Stimulated activated effector memory CD8-positive, alpha-beta T cell treated with anti-CD3 and anti-CD28 coated beads, Interleukin-12 subunit alpha, Interleukin-12 subunit beta, amount 100 ng/mL, for 72 hours (primary cell): Measurements from ENCODE around the gene CLEC5A.

Experiments
- ATAC-seq: fragments of 150-1000 bp; cut with Tn5 transposase; 2 replicates; pipeline ENCODE4 v1.10.0; 2021
- DNase-seq, 2 donors: peaks; one replicate each; pipeline ENCODE4 v3.0.0; 2021 to 2022; ENCODE audit warnings: low spot score in 2 of 2
- H3K27ac Mint-ChIP-seq: one replicate; pipeline ENCODE4 v1.8.0; 2022; ENCODE audit warnings: mild to moderate bottlenecking, mixed read lengths
- H3K36me3 Mint-ChIP-seq: one replicate; pipeline ENCODE4 v1.8.0; 2022; ENCODE audit warnings: mild to moderate bottlenecking, mixed read lengths
- H3K4me1 Mint-ChIP-seq: one replicate; pipeline ENCODE4 v1.8.0; 2022; ENCODE audit warnings: mixed read lengths
- H3K4me3 Mint-ChIP-seq: one replicate; pipeline ENCODE4 v1.8.0; 2022; ENCODE audit warnings: mild to moderate bottlenecking, mixed read lengths
- H3K9me3 Mint-ChIP-seq: one replicate; pipeline ENCODE4 v1.8.0; 2022; ENCODE audit warnings: mixed read lengths

The CLEC5A gene

GRCh38 chr7:141960687-141961422 lies 14.1 kb upstream of the CLEC5A start:
- ATAC-seq (no peak), DNase-seq (no peak)
- no peaks in the 10 kb centered on the region for H3K36me3 Mint-ChIP-seq
- no peak overlapping the region for H3K4me3 Mint-ChIP-seq
- no peaks in the 10 kb centered on the region for H3K4me1 Mint-ChIP-seq
- no peak overlapping the region for H3K27ac Mint-ChIP-seq
- no peaks in the 10 kb centered on the region for H3K9me3 Mint-ChIP-seq

DNA sequence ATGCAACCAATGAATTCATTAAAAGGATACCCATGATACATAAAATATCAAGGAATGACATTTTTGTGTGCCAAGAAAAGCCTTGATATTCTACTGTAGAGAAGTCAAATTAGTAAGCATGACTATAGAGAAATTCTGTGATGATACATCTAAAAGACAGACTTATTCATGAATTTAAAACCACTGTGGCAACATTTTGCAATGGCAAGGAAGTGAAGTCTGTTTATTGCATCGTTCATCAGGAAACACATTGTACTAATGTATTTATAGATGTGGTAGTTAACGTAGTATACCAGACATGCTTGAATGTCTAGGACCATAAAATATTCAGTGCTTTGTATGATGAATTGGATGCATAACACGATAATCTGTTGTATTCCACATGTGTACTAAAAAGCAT lies 9.3 kb upstream of the CLEC5A start:
- Mint-ChIP-seq H3K4me3 (no peak overlapping the region), H3K4me1 (no peaks in the 10 kb centered on the region), H3K27ac (no peak overlapping the region), H3K9me3 (no peaks in the 10 kb centered on the region), H3K36me3 (no peaks in the 10 kb centered on the region)
- ATAC-seq = no peak
- no peak for DNase-seq

DNA sequence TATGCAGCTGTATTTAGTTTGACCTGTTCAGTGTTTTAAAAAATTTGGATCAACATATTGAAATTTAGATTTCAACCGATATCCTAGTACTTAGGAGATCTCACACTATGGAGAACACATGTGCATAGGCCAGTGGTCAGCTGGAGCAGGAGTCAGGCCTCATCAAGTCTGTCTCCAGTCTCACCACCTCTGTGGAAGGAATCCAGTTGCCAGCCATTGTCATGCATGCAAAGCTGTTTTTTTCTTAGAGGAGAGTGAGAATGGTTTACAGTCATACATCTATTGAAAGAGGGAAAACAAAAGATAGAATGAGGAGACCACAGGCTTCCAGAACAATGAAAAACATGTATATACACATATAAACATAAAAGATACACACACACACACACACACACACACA lies 7.6 kb upstream of the CLEC5A start:
- Mint-ChIP-seq H3K27ac (no peak overlapping the region), H3K36me3 (no peaks in the 10 kb centered on the region)

DNA sequence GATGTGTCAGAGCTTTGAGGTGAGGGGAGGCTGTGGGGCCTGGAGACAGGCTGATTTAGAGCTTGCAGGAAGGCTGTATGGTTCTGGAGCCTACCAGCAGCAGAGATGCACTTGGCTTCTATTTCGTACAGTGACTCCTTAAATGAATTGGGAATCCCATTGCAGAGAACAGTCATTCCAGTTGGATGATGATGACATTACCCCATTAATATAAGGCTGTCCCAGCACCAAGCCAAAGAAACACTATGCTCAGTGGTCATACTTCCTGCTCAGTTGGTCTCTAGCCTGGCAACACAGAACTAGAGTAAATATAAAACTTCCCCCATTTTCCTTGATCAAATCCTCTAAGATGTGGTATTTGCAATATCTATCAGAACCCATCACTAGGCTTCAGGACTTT lies 5.7 kb upstream of the CLEC5A start:
- Mint-ChIP-seq H3K9me3 (no peaks in the 10 kb centered on the region), H3K36me3 (no peaks in the 10 kb centered on the region), H3K4me1 (no peaks in the 10 kb centered on the region), H3K4me3 (no peak overlapping the region), H3K27ac (no peak overlapping the region)
- ATAC-seq = no peak
- no peak for DNase-seq

More for the DNA sequence above, 7.6 kb upstream of the CLEC5A start:
- no peak overlapping the region for H3K4me3 Mint-ChIP-seq
- DNase-seq (no peak), ATAC-seq (no peak)
- no peaks in the 10 kb centered on the region for H3K9me3 Mint-ChIP-seq
- H3K4me1 Mint-ChIP-seq = no peaks in the 10 kb centered on the region

GRCh38 chr7:141950806-141951205 lies 4.0 kb upstream of the CLEC5A start:
- DNase-seq = no peak
- Mint-ChIP-seq H3K9me3 (no peaks in the 10 kb centered on the region), H3K4me1 (no peaks in the 10 kb centered on the region), H3K4me3 (no peak overlapping the region), H3K27ac (no peak overlapping the region), H3K36me3 (no peaks in the 10 kb centered on the region)
- no peak for ATAC-seq

DNA sequence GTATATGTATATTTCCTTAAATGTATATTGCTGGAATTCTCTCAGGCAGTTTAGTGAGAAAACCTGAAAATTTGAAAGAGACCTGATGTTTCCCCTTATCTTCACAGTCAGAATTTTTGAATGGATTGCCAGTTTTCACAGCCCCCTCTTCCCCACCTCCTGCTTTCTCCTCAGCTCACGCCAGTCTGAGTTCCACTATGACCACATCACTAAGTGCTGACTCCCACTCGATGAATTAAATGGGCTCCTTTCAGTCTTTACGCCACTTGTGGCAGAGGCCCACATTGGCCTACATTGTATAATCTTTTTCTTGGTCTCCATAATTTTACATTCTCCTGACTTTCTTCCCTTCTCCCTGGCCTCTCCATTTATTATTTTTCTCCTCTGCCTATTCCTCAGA lies 3.1 kb upstream of the CLEC5A start:
- no peaks in the 10 kb centered on the region for H3K36me3 Mint-ChIP-seq
- DNase-seq (no peak), ATAC-seq (no peak)
- no peak overlapping the region for H3K27ac Mint-ChIP-seq
- H3K9me3 Mint-ChIP-seq = no peaks in the 10 kb centered on the region
- no peak overlapping the region for H3K4me3 Mint-ChIP-seq
- H3K4me1 Mint-ChIP-seq = no peaks in the 10 kb centered on the region

- Mint-ChIP-seq H3K36me3 (no peaks in the 10 kb centered on the region), H3K9me3 (no peaks in the 10 kb centered on the region), H3K4me3 (no peak overlapping the region), H3K27ac (no peak overlapping the region), H3K4me1 (no peaks in the 10 kb centered on the region)
- DNase-seq (no peak), ATAC-seq (no peak)
Measured at GRCh38 chr7:141949451-141949850, 2.7 kb upstream of the CLEC5A start.

DNA sequence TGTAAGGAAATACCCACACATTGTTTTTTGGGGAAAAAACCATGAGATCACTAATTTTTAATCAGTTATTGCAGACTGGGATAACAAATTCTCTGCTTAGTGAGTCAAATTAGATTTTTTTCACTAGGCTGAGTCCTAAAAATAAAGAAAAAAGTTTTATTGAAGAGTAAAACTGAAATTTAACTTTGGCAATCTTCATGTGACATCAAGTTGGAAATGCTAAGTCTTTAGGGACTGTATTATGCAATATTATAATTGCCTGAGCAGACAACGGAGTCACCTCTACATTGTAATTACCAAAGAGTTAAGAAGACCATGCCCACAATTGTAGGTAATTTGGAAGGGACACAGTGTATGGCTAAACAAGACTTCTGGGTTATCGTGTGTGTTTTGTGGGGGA lies 2.2 kb upstream of the CLEC5A start:
- Mint-ChIP-seq H3K9me3 (no peaks in the 10 kb centered on the region), H3K4me1 (no peaks in the 10 kb centered on the region), H3K4me3 (no peak overlapping the region), H3K27ac (no peak overlapping the region), H3K36me3 (no peaks in the 10 kb centered on the region)
- DNase-seq = no peak
- no peak for ATAC-seq

DNA sequence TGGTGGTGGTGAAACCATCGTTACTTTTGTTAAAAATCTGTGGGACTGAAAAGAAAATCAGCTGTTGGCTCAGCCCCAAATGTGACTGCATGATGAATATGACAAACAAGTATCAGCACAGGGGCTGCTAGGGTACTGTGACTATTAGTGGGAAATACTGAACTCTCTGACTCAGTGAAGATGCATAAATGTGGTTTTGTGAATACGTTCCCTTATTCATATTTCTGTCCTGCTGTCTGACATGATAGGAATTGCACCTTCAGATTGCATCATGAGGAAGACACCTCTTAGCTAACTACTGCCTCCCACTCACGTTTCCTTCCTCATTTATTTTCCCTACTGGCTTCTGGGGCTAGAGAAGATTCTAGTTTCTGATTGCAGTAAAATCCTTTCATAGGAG lies 1.4 kb downstream of the CLEC5A start:
- Mint-ChIP-seq H3K9me3 (peaks cover 13% of the 10 kb centered on the region), H3K27ac (no peak overlapping the region), H3K4me3 (no peak overlapping the region), H3K4me1 (no peaks in the 10 kb centered on the region), H3K36me3 (no peaks in the 10 kb centered on the region)
- ATAC-seq (no peak), DNase-seq (no peak)

GRCh38 chr7:141944811-141945210 lies 2.0 kb downstream of the CLEC5A start:
- no peak overlapping the region for H3K27ac Mint-ChIP-seq
- H3K9me3 Mint-ChIP-seq = peaks cover 16% of the 10 kb centered on the region
- H3K4me1 Mint-ChIP-seq = no peaks in the 10 kb centered on the region
- H3K4me3 Mint-ChIP-seq = no peak overlapping the region
- ATAC-seq (no peak), DNase-seq (no peak)
- no peaks in the 10 kb centered on the region for H3K36me3 Mint-ChIP-seq

- H3K27ac Mint-ChIP-seq = no peak overlapping the region
- DNase-seq (no peak), ATAC-seq (no peak)
- peaks cover 24% of the 10 kb centered on the region for H3K9me3 Mint-ChIP-seq
- no peaks in the 10 kb centered on the region for H3K4me1 Mint-ChIP-seq
- H3K36me3 Mint-ChIP-seq = no peaks in the 10 kb centered on the region
- no peak overlapping the region for H3K4me3 Mint-ChIP-seq
Measured at GRCh38 chr7:141943846-141944245, 2.9 kb downstream of the CLEC5A start.

DNA sequence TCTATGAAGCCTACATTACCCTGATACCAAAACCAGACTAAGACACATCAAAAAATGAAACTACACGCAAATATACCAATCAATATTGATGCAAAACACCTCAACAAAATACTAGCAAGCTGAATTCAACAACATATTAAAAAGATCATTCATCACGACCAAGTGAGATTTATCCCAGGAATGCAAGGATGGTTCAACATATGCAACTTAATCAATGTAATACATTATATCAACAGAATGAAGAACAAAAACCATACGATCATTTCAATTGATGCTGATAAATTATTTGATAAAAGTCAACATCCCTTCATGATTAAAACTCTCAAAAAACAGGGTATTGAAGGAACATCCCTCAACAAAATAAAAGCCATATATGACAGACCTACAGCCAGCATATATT lies 5.7 kb downstream of the CLEC5A start:
- H3K9me3 Mint-ChIP-seq = peaks cover 24% of the 10 kb centered on the region
- no peak overlapping the region for H3K27ac Mint-ChIP-seq
- no peak for ATAC-seq
- DNase-seq = no peak
- no peak overlapping the region for H3K4me3 Mint-ChIP-seq
- H3K4me1 Mint-ChIP-seq = no peaks in the 10 kb centered on the region
- no peaks in the 10 kb centered on the region for H3K36me3 Mint-ChIP-seq

DNA sequence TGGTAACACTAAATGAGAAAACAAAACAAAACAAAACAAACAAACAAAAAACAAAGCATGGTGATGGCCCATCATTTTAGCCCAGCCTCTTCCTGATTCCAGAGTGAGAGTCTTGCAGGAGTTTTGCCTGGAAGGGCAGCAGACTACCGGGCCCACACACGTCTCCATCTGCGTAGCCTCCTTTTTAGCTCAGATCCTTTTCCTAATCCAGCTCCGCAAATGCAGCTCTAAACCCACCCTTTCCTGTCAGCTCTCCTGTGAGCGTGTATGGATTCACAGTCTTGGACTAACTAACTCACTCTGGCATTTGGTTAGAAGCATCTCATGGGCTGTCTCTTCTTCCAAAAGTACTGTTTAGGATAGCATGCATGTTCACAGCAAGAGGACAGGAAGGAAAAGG lies 16.6 kb downstream of the CLEC5A start:
- peaks cover 6% of the 10 kb centered on the region for H3K9me3 Mint-ChIP-seq

DNA sequence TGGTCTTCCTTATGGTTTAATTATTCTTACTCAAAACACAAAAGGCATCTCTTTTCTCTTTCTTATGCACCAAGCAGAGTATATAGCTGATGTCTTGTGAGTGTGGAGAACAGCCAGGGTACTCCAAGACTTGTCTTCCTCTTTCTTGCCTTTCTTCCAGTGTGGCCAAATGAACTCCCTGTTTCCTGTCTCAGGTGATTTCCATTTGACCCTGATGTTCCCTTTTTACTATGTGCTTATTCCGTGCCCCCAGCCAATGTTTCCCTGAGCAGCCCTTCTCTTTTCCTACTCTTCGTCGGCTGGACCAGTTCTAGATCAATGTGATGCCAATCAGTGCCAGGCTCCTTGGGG lies 18.0 kb downstream of the CLEC5A start:
- ATAC-seq (no peak), DNase-seq (no peak)
- Mint-ChIP-seq H3K36me3 (no peaks in the 10 kb centered on the region), H3K4me1 (no peaks in the 10 kb centered on the region), H3K4me3 (no peak overlapping the region), H3K27ac (no peak overlapping the region), H3K9me3 (peaks cover 6% of the 10 kb centered on the region)

More for the DNA sequence above, 16.6 kb downstream of the CLEC5A start:
- Mint-ChIP-seq H3K4me3 (no peak overlapping the region), H3K4me1 (no peaks in the 10 kb centered on the region), H3K27ac (no peak overlapping the region), H3K36me3 (no peaks in the 10 kb centered on the region)
- DNase-seq = no peak
- no peak for ATAC-seq

GRCh38 chr7:141928146-141928844 lies 18.5 kb downstream of the CLEC5A start:
- no peaks in the 10 kb centered on the region for H3K36me3 Mint-ChIP-seq
- no peak overlapping the region for H3K4me3 Mint-ChIP-seq
- DNase-seq = no peak
- ATAC-seq = no peak
- peaks cover 6% of the 10 kb centered on the region for H3K9me3 Mint-ChIP-seq
- no peak overlapping the region for H3K27ac Mint-ChIP-seq
- no peaks in the 10 kb centered on the region for H3K4me1 Mint-ChIP-seq

DNA sequence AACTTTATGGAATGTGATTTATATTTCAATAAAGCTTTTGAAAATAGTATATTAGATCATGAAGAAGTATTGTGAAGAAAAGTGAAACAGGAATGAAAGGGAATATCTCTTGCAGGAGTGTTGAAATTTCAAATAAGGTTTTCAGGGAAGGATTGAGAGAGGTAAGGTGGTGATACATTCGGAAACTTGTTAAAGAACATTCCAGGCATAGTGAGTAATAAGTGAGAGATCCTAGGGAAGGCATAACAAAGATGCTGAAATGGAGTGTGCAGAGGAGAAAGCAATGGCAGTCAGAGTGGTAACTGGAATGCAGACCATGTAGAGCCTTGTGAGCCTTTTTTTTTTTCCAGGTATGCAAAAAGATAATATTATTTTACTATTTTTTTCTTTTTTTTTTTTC lies 26.5 kb downstream of the CLEC5A start:
- H3K4me1 Mint-ChIP-seq = no peaks in the 10 kb centered on the region
- H3K4me3 Mint-ChIP-seq = no peak overlapping the region
- no peak for DNase-seq
- no peak for ATAC-seq
- H3K27ac Mint-ChIP-seq = no peak overlapping the region
- no peaks in the 10 kb centered on the region for H3K36me3 Mint-ChIP-seq
- peaks cover 3% of the 10 kb centered on the region for H3K9me3 Mint-ChIP-seq
